Mucosa of stomach (tissue), 1 donor: ENCODE measurements around the gene CMBL.
"Not testable (repeated sequence)": the region's sequence is repeated elsewhere in the genome, so short reads cannot be mapped to it uniquely, and the experiment has no call there.

Experiments
- H3K27me3 ChIP-seq: one replicate; pipeline ENCODE4 v1.7.0; 2013; ENCODE audit warnings: mild to moderate bottlenecking, low read length; ENCODE audit not compliant: control insufficient read depth, insufficient read depth
- H3K36me3 ChIP-seq: one replicate; pipeline ENCODE4 v1.7.0; 2013; ENCODE audit warnings: low read length; ENCODE audit not compliant: control insufficient read depth, insufficient read depth
- H3K4me1 ChIP-seq: one replicate; pipeline ENCODE4 v1.7.0; 2013; ENCODE audit warnings: mild to moderate bottlenecking, low read length; ENCODE audit not compliant: control insufficient read depth, insufficient read depth
- H3K4me3 ChIP-seq: one replicate; pipeline ENCODE4 v1.7.0; 2013; ENCODE audit warnings: low read length
- H3K9ac ChIP-seq: one replicate; pipeline ENCODE4 v1.7.0; 2013; ENCODE audit warnings: mild to moderate bottlenecking, low read length, moderate library complexity
- H3K9me3 ChIP-seq: one replicate; pipeline ENCODE4 v1.7.0; 2013; ENCODE audit warnings: mild to moderate bottlenecking, low read length, moderate library complexity; ENCODE audit not compliant: control insufficient read depth
- donor health status: Pancreatic carcinoma.

Gene CMBL

GRCh38 chr5:10286162-10286861, 21.4 kb downstream of the CMBL start:
- Histone ChIP-seq H3K36me3 (peaks cover 14% of the 10 kb centered on the region), H3K9me3 (no peaks in the 10 kb centered on the region), H3K4me1 (peaks cover 31% of the 10 kb centered on the region), H3K27me3 (no peaks in the 10 kb centered on the region), H3K9ac (no peak overlapping the region), H3K4me3 (no peak overlapping the region)

- H3K4me3 ChIP-seq, H3K27me3 ChIP-seq, H3K9me3 ChIP-seq, H3K9ac ChIP-seq: not testable (repeated sequence)
- H3K4me1 ChIP-seq = peaks cover 31% of the 10 kb centered on the region
- H3K36me3 ChIP-seq = peaks cover 14% of the 10 kb centered on the region
These were observed 22.3 kb downstream of the CMBL start for GRCh38 chr5:10285362-10285761.

- no peak overlapping the region for H3K9ac ChIP-seq
- peaks cover 19% of the 10 kb centered on the region for H3K4me1 ChIP-seq
- no peaks in the 10 kb centered on the region for H3K27me3 ChIP-seq
- H3K4me3 ChIP-seq = no peak overlapping the region
- no peaks in the 10 kb centered on the region for H3K9me3 ChIP-seq
- H3K36me3 ChIP-seq = peaks cover 14% of the 10 kb centered on the region
These were observed 23.6 kb downstream of the CMBL start for GRCh38 chr5:10283927-10284635.

GRCh38 chr5:10279925-10280720, 27.6 kb downstream of the CMBL start:
- Histone ChIP-seq H3K4me1 (peaks cover 15% of the 10 kb centered on the region), H3K36me3 (no peaks in the 10 kb centered on the region), H3K9ac (no peak overlapping the region), H3K9me3 (no peaks in the 10 kb centered on the region), H3K4me3 (no peak overlapping the region), H3K27me3 (no peaks in the 10 kb centered on the region)

GRCh38 chr5:10279328-10279727, 28.4 kb downstream of the CMBL start:
- no peaks in the 10 kb centered on the region for H3K9me3 ChIP-seq
- H3K27me3 ChIP-seq = no peaks in the 10 kb centered on the region
- no peaks in the 10 kb centered on the region for H3K36me3 ChIP-seq
- no peak overlapping the region for H3K4me3 ChIP-seq
- no peak overlapping the region for H3K9ac ChIP-seq
- H3K4me1 ChIP-seq = peaks cover 16% of the 10 kb centered on the region

GRCh38 chr5:10278658-10279279, 28.9 kb downstream of the CMBL start:
- Histone ChIP-seq H3K9me3 (no peaks in the 10 kb centered on the region), H3K4me3 (no peak overlapping the region), H3K27me3 (no peaks in the 10 kb centered on the region), H3K9ac (no peak overlapping the region), H3K4me1 (peaks cover 11% of the 10 kb centered on the region), H3K36me3 (no peaks in the 10 kb centered on the region)

- Histone ChIP-seq H3K9me3 (no peaks in the 10 kb centered on the region), H3K27me3 (no peaks in the 10 kb centered on the region), H3K4me3 (no peak overlapping the region), H3K9ac (no peak overlapping the region), H3K36me3 (no peaks in the 10 kb centered on the region), H3K4me1 (peaks cover 8% of the 10 kb centered on the region)
These were observed 29.7 kb downstream of the CMBL start for GRCh38 chr5:10277773-10278630.

- no peak overlapping the region for H3K4me3 ChIP-seq
- H3K36me3 ChIP-seq = no peaks in the 10 kb centered on the region
- no peaks in the 10 kb centered on the region for H3K9me3 ChIP-seq
- H3K27me3 ChIP-seq = no peaks in the 10 kb centered on the region
- peaks cover 14% of the 10 kb centered on the region for H3K4me1 ChIP-seq
- no peak overlapping the region for H3K9ac ChIP-seq
These were observed 31.0 kb downstream of the CMBL start for GRCh38 chr5:10276691-10277090.

- Histone ChIP-seq H3K9ac (no peak overlapping the region), H3K4me1 (peaks cover 14% of the 10 kb centered on the region), H3K4me3 (no peak overlapping the region), H3K27me3 (no peaks in the 10 kb centered on the region), H3K36me3 (no peaks in the 10 kb centered on the region), H3K9me3 (no peaks in the 10 kb centered on the region)
These were observed 31.7 kb downstream of the CMBL start for GRCh38 chr5:10275991-10276390.

GRCh38 chr5:10275460-10275859, 32.2 kb downstream of the CMBL start:
- H3K9ac ChIP-seq = no peak overlapping the region
- H3K4me3 ChIP-seq = no peak overlapping the region
- H3K27me3 ChIP-seq = no peaks in the 10 kb centered on the region
- H3K36me3 ChIP-seq = no peaks in the 10 kb centered on the region
- no peaks in the 10 kb centered on the region for H3K9me3 ChIP-seq
- H3K4me1 ChIP-seq = peaks cover 14% of the 10 kb centered on the region

- not testable (repeated sequence) for H3K9ac ChIP-seq, H3K9me3 ChIP-seq, H3K27me3 ChIP-seq, H3K4me3 ChIP-seq, H3K36me3 ChIP-seq
- H3K4me1 ChIP-seq = peaks cover 14% of the 10 kb centered on the region
These were observed 34.9 kb downstream of the CMBL start for GRCh38 chr5:10272875-10273209.
